Parathyroid adenoma (tissue), 2 donors: Measurements from ENCODE around the gene MPZL1.

Experiments
- H2AFZ ChIP-seq: fragments of 300-600 bp; sonication (generic); one replicate; pipeline ENCODE4 v1.7.0; 2017; ENCODE audit warnings: antibody characterized with exemption, mild to moderate bottlenecking
- H3K27ac ChIP-seq: fragments of 300-600 bp; sonication (generic); one replicate; pipeline ENCODE4 v1.7.0; 2017
- H3K27me3 ChIP-seq: fragments of 300-600 bp; sonication (generic); one replicate; pipeline ENCODE4 v1.7.0; 2017; ENCODE audit warnings: low read length; ENCODE audit not compliant: control insufficient read depth, insufficient read depth
- H3K36me3 ChIP-seq: fragments of 300-600 bp; sonication (generic); one replicate; pipeline ENCODE4 v1.7.0; 2017; ENCODE audit warnings: low read length; ENCODE audit not compliant: control insufficient read depth, insufficient read depth
- H3K4me1 ChIP-seq: fragments of 300-600 bp; sonication (generic); one replicate; pipeline ENCODE4 v1.7.0; 2017; ENCODE audit warnings: control low read depth
- H3K4me2 ChIP-seq: fragments of 300-600 bp; sonication (generic); one replicate; pipeline ENCODE4 v1.7.0; 2017; ENCODE audit warnings: low read length
- H3K4me3 ChIP-seq: fragments of 300-600 bp; sonication (generic); one replicate; pipeline ENCODE4 v1.7.0; 2017; ENCODE audit warnings: low read depth, low read length
- H3K79me2 ChIP-seq: fragments of 300-600 bp; sonication (generic); one replicate; pipeline ENCODE4 v1.7.0; 2017; ENCODE audit warnings: control low read depth
- H3K9ac ChIP-seq: fragments of 300-600 bp; sonication (generic); one replicate; pipeline ENCODE4 v1.7.0; 2017; ENCODE audit warnings: mild to moderate bottlenecking
- H3K9me3 ChIP-seq: fragments of 300-600 bp; sonication (generic); one replicate; pipeline ENCODE4 v1.7.0; 2017; ENCODE audit warnings: low read length; ENCODE audit not compliant: control insufficient read depth
- TF ChIP-seq, protein P1 (sequence below): fragments of 300-600 bp; sonication (generic); IDR thresholded peaks from one replicate; pipeline ENCODE4 v1.7.0; 2017; ENCODE audit warnings: antibody characterized with exemption, mild to moderate bottlenecking
- donor health status: primary hyperparathyroidism.

The MPZL1 gene

DNA sequence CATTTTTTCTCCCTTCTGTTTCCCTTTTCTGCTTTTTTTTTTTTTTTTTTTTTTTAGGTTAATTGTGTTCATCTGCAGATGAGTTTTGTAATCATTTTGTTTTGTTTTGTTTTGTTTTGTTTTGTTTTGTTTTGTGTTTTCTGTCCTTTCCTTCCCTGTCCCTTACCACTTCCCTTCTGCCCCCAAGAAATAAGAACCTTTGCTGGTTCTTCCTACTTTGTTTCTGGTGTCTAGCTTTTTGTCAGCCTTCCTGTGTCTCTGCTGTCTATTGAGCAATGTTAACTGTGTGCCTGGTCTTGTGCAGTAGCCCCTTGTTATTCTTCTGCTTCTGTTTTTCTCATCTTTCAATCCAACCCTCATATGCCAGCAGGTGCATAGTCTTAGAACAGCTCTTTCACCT lies 46.0 kb downstream of the MPZL1 start:
- Histone ChIP-seq H3K9ac (no peak overlapping the region), H3K27ac (no peak overlapping the region), H3K4me2 (no peak overlapping the region), H3K4me1 (no peaks in the 10 kb centered on the region), H3K27me3 (no peaks in the 10 kb centered on the region), H3K36me3 (no peaks in the 10 kb centered on the region), H2AFZ (no peak overlapping the region), H3K4me3 (no peak overlapping the region), H3K79me2 (no peaks in the 10 kb centered on the region), H3K9me3 (no peaks in the 10 kb centered on the region)
- TF ChIP-seq, protein P1, sequence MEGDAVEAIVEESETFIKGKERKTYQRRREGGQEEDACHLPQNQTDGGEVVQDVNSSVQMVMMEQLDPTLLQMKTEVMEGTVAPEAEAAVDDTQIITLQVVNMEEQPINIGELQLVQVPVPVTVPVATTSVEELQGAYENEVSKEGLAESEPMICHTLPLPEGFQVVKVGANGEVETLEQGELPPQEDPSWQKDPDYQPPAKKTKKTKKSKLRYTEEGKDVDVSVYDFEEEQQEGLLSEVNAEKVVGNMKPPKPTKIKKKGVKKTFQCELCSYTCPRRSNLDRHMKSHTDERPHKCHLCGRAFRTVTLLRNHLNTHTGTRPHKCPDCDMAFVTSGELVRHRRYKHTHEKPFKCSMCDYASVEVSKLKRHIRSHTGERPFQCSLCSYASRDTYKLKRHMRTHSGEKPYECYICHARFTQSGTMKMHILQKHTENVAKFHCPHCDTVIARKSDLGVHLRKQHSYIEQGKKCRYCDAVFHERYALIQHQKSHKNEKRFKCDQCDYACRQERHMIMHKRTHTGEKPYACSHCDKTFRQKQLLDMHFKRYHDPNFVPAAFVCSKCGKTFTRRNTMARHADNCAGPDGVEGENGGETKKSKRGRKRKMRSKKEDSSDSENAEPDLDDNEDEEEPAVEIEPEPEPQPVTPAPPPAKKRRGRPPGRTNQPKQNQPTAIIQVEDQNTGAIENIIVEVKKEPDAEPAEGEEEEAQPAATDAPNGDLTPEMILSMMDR, result no peak

DNA sequence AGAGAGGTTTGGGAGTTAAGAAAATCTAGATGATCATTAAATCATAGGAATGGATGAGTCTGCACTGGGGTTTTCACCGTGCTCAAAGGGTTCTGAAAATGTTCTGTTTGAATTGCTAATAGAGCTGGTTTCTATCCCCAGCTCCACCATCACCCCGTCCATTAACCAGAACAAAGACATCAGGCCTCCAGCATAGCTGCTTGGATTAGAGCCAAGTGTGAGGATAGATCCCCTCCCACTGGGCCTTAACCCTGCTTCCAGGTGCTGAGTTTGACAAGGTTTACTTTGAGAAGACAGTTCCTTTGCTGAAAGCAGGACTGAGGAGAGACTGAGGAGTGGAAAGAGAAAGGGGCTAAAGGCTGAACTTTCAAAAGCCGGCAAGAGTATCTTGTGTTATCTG lies 48.3 kb downstream of the MPZL1 start:
- H3K4me3 ChIP-seq, result no peak overlapping the region
- no peaks in the 10 kb centered on the region for H3K4me1 ChIP-seq
- H3K27me3 ChIP-seq, result no peaks in the 10 kb centered on the region
- TF ChIP-seq, protein P1, result no peak
- H3K4me2 ChIP-seq, result no peak overlapping the region
- H3K36me3 ChIP-seq, result no peaks in the 10 kb centered on the region
- no peaks in the 10 kb centered on the region for H3K79me2 ChIP-seq
- H2AFZ ChIP-seq, result no peak overlapping the region
- no peaks in the 10 kb centered on the region for H3K9me3 ChIP-seq
- no peak overlapping the region for H3K27ac ChIP-seq
- no peak overlapping the region for H3K9ac ChIP-seq

DNA sequence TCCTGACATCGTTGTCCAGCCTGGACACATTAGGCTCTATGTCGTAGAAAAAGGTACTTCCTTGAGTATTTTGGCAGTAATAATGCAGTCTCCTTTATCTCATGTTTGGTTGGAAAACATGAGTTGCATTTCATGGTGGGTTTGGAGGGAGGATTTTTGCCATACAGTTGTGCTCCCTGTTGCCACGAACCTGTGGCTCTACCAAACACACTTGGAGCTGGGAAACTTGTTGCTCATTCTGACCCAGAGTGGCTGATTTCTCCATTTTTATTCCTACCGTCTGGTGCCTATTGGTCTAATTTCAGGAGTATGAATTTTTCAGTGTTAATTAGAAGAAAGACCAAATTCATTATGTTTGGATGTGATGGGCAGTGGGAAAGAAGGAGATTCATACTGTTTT lies 50.7 kb downstream of the MPZL1 start:
- no peak overlapping the region for H3K9ac ChIP-seq
- no peak overlapping the region for H3K4me3 ChIP-seq
- H3K27ac ChIP-seq, result no peak overlapping the region
- no peaks in the 10 kb centered on the region for H3K4me1 ChIP-seq
- TF ChIP-seq, protein P1, result no peak
- H3K4me2 ChIP-seq, result no peak overlapping the region
- no peaks in the 10 kb centered on the region for H3K79me2 ChIP-seq
- no peaks in the 10 kb centered on the region for H3K36me3 ChIP-seq
- H3K27me3 ChIP-seq, result no peaks in the 10 kb centered on the region
- no peaks in the 10 kb centered on the region for H3K9me3 ChIP-seq
- H2AFZ ChIP-seq, result no peak overlapping the region

DNA sequence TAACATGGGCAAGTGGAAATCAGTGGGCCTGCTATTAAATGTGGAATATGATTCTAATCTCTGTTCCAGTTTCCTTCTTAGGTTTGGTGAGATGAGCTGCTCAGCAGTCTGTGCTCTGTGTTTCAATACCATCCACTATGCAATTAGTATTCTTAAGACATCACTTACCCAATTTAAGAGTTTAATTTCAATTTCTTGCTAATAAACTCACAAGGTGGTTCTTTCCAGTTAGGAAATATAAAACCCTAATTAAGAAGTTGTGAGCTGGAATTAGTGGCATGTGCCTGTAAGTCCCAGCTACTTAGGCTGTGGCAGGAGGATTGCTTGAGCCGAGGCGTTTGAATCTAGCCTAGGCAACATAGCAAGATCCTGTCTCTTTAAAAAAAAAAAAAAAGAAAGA lies 51.7 kb downstream of the MPZL1 start:
- Histone ChIP-seq H3K27me3 (no peaks in the 10 kb centered on the region), H3K27ac (no peak overlapping the region), H3K4me3 (no peak overlapping the region), H3K9ac (no peak overlapping the region), H3K4me2 (no peak overlapping the region), H3K79me2 (no peaks in the 10 kb centered on the region), H3K4me1 (no peaks in the 10 kb centered on the region), H3K9me3 (no peaks in the 10 kb centered on the region), H2AFZ (no peak overlapping the region), H3K36me3 (no peaks in the 10 kb centered on the region)
- TF ChIP-seq, protein P1, result no peak

DNA sequence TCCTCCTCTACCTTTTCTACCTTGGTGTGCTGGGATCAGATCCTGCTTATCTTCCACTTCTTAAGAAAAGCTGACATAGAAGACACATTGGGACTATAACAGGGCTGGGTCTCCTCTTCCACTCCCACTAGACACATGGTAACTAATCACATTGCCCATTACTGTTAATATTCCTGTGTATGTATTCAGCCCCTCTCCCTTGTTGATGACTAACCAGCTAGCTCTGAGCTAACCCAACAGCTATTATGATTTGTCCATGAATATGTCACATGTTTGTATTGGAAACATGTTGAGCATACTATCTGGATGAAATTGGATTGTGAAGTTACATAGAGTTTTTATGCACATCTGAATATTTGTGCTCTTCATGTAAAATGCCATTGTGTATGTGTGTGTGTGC lies 52.9 kb downstream of the MPZL1 start:
- no peak overlapping the region for H3K4me3 ChIP-seq
- no peaks in the 10 kb centered on the region for H3K79me2 ChIP-seq
- H3K4me1 ChIP-seq, result no peaks in the 10 kb centered on the region
- no peak overlapping the region for H2AFZ ChIP-seq
- H3K4me2 ChIP-seq, result no peak overlapping the region
- no peaks in the 10 kb centered on the region for H3K27me3 ChIP-seq
- H3K9ac ChIP-seq, result no peak overlapping the region
- TF ChIP-seq, protein P1, result no peak
- H3K9me3 ChIP-seq, result no peaks in the 10 kb centered on the region
- H3K27ac ChIP-seq, result no peak overlapping the region
- no peaks in the 10 kb centered on the region for H3K36me3 ChIP-seq
